Heart left ventricle (tissue), 13 donors: Measurements from ENCODE around the gene LIMA1.

Experiments used
- POLR2A ChIP-seq, 2 donors: fragments of 450-650 bp; IDR thresholded peaks; one replicate each; pipeline ENCODE4 v1.6.1; 2017; ENCODE audit warnings: antibody characterized with exemption in 2 of 2, mild to moderate bottlenecking in 2 of 2, moderate library complexity in 2 of 2
- TF ChIP-seq, protein P1 (sequence below), 12 donors: fragments of 200-600 bp; sonication (generic) in 4 of 12; IDR thresholded peaks; one replicate each; pipeline versions ENCODE4 v1.5.0 to v1.8.0; 2018 to 2022; ENCODE audit warnings: antibody characterized with exemption in 12 of 12, mild to moderate bottlenecking in 5 of 12
- donor health status: ischemic (EF 13 %, LVEDD 7.1; RV severe dilation, severe dysfunction).
- donor health status: DM: no; HTN: yes; CAD: no.
- donor health status: DM: no; HTN: no; CAD: no.
- donor health status: ischemic (EF 25% LVEDD 6.9; RV normal size, moderate dysfunction).
- donor health status: ischemic (EF 25% LVEDD 5.7; RV mildly dilated, moderate dysfunction).
- donor health status: ischemic (EF 35%, LVEDD 5.7; RV mildly dilated, moderate dysfunction).
- donor health status: nonischemic (EF 11% LVEDD 7.7; RV severe dilation, severe dysfunction).
- donor health status: DM: yes; HTN: yes; CAD: no.
- donor health status: PGD.
- donor health status: ischemic (EF 29% LVEDD 5.4; RV normal size, mild dysfunction).
- donor health status: nonischemic (EF 23%, LVEDD 6.1; RV moderate dilation, normal function).

DNA sequence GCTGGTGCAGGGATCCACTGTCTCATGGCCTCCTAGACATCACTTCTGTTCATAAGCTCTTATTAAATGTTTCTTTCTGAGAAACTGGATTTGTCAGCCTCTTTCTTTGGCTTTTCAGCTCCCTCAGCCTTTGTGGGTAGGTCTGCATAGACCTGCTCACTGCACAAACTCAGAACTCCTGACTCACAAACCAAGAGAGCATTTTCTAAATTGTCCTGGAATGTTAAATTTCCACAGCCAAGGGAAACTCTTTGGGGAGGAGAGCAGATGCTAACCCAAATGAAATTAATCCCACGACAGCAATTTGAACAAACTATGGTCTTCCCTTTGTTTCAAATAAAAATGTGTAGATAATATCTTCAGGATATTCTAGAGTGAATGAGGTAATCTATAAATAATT is 96.6 kb downstream of the LIMA1 start:
- TF ChIP-seq, protein P1, sequence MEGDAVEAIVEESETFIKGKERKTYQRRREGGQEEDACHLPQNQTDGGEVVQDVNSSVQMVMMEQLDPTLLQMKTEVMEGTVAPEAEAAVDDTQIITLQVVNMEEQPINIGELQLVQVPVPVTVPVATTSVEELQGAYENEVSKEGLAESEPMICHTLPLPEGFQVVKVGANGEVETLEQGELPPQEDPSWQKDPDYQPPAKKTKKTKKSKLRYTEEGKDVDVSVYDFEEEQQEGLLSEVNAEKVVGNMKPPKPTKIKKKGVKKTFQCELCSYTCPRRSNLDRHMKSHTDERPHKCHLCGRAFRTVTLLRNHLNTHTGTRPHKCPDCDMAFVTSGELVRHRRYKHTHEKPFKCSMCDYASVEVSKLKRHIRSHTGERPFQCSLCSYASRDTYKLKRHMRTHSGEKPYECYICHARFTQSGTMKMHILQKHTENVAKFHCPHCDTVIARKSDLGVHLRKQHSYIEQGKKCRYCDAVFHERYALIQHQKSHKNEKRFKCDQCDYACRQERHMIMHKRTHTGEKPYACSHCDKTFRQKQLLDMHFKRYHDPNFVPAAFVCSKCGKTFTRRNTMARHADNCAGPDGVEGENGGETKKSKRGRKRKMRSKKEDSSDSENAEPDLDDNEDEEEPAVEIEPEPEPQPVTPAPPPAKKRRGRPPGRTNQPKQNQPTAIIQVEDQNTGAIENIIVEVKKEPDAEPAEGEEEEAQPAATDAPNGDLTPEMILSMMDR (IDR thresholded peaks at IDR 0.05) = no peak
- no peak for TF ChIP-seq POLR2A (IDR thresholded peaks at IDR 0.05)
